Mammary epithelial cell (primary cell): ENCODE results near the gene LINC01488.

Experiments
- CTCF ChIP-seq, 2 donors: IDR thresholded peaks in 1 of 2; conservative IDR thresholded peaks in 1 of 2; 2 replicates each; pipeline ENCODE4 v1.5.1; 2011 to 2012; ENCODE audit warnings: inconsistent platforms in 2 of 2, low read length in 2 of 2, mild to moderate bottlenecking in 2 of 2, control low read depth in 1 of 2, low read depth in 1 of 2; ENCODE audit not compliant: insufficient read depth in 1 of 2; ENCODE audit errors: extremely low read depth in 1 of 2
- EZH2 ChIP-seq: IDR thresholded peaks from 2 replicates; pipeline ENCODE4 v1.6.1; 2012; ENCODE audit warnings: low read length, inconsistent platforms, borderline replicate concordance

DNA sequence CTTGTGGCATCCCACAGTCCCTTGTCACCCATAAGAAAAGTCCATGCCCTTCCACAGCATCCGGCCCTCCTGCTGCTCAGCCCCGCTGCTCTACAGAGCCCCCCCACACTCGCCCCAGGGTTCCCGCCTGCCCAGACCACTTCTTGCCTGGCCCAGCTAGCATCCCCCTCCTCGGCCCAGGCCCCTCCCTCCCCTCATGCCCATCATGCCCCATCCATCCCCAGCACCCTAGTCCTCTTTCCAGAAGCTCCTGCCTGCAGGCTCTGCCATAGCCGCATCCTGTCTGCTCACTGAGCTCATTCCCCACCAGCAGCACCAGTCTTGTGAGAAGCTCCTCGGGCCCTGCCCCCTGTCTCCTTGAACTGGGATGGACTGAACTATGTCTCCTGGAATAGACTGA lies 54.4 kb downstream of the LINC01488 start:
- TF ChIP-seq CTCF (conservative IDR thresholded peaks at IDR 0.05 in 1 of 2, IDR thresholded peaks at IDR 0.05 in 1 of 2; ENCODE audit: extremely low read depth in 1 of 2, insufficient read depth in 1 of 2, low read depth in 1 of 2, low read length in 2 of 2) (no peak), EZH2 (no peak)
